ENCODE data around the gene NDUFS1.
"Not testable (repeated sequence)": the region's sequence is repeated elsewhere in the genome, so short reads cannot be mapped to it uniquely, and the experiment has no call there.

NDUFS1 gene

GRCh38 chr2:206098872-206099271 lies 60.4 kb downstream of the NDUFS1 start:
- DNase-seq (ENCODE audit: low read depth in 2 of 2): not testable (repeated sequence)

DNA sequence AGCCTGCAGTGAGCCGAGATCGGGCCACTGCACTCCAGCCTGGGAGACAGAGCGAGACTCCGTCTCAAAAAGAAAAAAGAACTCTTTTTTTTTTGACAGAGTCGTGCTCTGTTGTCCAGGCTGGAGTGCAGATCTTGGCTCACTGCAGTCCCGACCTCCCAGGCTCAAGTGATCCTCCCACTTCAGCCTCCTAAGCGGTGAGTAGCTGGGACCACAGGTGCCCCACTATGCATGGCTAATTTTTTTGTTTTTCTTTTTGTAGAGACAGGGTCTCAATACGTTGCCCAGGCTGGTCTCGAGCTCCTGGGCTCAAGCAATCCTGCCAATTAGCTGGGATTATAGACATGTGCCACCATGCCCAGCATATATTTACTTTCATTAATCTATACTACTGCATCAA lies 60.8 kb downstream of the NDUFS1 start:
- no peak for DNase-seq (ENCODE audit: low read depth in 2 of 2)

- DNase-seq (ENCODE audit: low read depth in 2 of 2): no peak
Observed at GRCh38 chr2:206096876-206097275, 62.4 kb downstream of the NDUFS1 start.

DNA sequence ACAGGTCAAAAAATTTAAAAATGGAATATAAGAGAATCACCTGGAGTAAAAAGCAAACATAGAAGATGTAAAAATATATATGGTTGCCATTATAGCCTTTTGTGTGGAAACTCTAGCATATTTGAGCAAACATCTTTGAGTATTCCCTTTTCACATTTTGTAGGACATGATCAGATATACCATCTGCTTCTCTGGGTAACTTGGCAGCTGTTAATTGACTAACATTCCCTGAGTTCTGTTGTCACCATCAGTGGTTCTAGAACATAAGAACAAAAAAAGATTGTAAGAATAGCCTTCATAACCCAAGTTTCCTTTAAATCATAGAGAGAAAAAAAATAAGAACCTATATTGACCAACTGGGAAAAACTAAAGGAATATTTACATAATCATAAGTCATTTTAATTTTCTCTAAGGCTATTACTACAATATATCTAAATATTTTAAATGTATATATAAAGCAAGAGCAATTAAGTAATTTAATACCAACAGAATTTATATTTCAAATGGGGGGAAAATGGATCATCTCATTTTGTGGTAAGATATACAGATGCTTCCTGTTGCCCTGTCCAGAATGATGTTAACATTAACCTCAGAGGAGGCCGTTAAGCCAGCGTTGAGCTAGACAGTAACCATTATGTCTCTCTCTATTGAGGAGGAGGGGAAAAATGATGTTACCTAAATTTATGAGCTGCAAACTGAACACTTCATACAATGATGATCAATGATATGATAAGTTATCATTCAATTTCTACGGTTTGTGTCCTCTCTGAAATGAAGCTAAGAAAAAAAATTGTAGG lies 63.5 kb downstream of the NDUFS1 start:
- no peak for DNase-seq (ENCODE audit: low read depth in 2 of 2)

- no peak for DNase-seq (ENCODE audit: low read depth in 2 of 2)
Observed at GRCh38 chr2:206092297-206092696, 66.9 kb downstream of the NDUFS1 start.

GRCh38 chr2:206088248-206088647 lies 71.0 kb downstream of the NDUFS1 start:
- no peak for DNase-seq (ENCODE audit: low read depth in 2 of 2)

GRCh38 chr2:206086716-206087350 lies 72.4 kb downstream of the NDUFS1 start:
- no peak for DNase-seq (ENCODE audit: low read depth in 2 of 2)

DNA sequence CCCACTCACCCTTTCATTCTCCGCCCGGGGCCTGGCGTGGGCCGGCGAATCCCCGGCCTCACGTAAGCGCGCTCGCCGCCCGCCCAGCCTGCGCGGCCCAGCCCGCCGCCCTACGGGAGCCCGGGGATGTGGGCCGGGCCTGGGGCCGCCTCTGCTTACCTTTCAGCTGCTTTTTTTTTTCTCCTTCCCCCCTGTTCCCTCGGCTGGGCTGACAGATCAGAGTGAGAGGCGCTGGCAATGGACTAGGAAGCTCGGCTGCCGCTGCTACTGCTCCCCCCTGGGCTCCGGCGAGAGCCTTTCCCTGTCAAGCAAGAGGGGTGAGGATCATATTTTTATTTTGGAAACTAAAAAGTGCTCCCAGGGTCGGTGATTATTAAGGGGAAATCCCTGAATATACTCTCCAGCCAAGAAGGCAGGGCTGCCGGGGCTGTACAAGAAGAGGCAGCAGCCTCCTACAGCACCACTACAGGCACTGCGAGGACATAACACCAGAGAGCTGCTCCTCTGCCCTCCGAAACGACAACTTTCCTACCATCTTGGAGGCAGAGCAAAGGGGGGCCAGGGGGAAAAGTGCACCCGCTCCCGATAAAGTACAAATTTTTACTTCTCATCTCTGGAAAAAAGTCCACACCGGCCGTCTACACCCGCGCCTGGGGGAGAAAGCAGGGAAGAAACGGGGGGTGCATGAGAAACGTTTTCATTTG lies 73.3 kb downstream of the NDUFS1 start, which contains the start of gene INO80D:
Gene INO80D (minus strand): TSS at position 433 of the 704 bp plus-strand sequence. CDS start 23,158 bp downstream, outside the sequence.
- peak; percentile 65 to 71 for DNase-seq (ENCODE audit: low read depth in 2 of 2)

- peak; percentile 6 to 26 for DNase-seq (ENCODE audit: low read depth in 2 of 2)
Observed at GRCh38 chr2:206084870-206085741, 74.1 kb downstream of the NDUFS1 start.

- no peak for DNase-seq (ENCODE audit: low read depth in 2 of 2)
Observed at GRCh38 chr2:206084439-206084869, 74.8 kb downstream of the NDUFS1 start.

GRCh38 chr2:206083602-206084438 lies 75.4 kb downstream of the NDUFS1 start:
- no peak for DNase-seq (ENCODE audit: low read depth in 2 of 2)

- no peak for DNase-seq (ENCODE audit: low read depth in 2 of 2)
Observed at GRCh38 chr2:206082298-206082843, 76.9 kb downstream of the NDUFS1 start.

DNA sequence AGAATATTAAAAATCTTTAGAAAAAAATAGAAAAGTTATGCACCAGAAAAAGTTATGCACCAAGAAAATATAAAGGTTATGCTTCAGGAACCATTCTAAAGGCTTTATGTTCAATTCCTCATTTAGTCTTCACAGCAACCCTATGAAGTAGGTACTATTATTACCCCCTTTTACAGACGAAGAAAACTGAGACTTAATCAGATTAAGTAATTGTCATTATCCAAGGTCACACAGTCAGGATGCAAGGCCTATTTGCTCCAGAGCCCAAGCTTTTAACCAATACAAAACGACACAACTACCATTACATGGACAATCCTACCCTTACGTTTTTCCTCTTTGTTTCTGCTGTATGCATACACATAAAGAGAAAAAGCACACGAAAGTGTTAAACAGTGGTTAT lies 78.3 kb downstream of the NDUFS1 start:
- DNase-seq (ENCODE audit: low read depth in 2 of 2): no peak

DNA sequence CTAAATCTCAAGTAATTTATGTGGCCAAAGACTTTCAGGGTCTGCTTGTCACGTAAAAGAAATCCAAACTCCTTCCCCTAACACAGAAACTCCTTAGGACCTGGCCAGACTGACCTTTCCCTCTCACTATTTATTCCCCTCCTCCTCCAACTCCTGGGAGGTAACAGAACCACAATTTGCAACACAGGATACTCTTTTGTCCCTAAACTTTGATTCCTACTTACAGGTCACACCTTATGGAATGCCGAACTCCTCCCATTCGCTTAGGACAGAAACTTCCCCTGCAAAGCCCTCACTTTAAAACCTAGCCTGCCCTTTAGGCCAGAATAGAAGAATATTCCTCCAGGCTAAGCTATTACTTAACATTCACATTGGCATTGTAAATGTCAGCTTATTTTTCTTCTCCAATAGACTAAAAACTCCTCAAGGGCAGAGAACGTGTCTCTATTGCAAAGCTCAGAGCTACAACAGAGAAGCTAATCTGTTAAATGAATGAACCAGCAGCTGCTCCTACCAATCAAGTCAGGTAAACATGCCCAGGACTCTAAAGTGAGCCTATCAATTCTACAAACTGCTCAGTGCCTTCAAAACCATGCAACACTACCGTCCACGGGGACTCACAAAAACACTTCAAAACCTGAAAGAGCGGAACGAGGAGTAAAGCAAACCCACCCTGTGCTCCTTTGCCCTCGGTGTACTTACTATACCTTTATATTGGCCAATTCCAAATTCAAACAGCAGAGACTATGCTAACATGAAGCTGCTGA lies 79.4 kb downstream of the NDUFS1 start:
- DNase-seq (ENCODE audit: low read depth in 2 of 2): no peak

GRCh38 chr2:206077879-206078278 lies 81.4 kb downstream of the NDUFS1 start:
- not testable (repeated sequence) for DNase-seq (ENCODE audit: low read depth in 2 of 2)

- DNase-seq (ENCODE audit: low read depth in 2 of 2): no peak
Observed at GRCh38 chr2:206075113-206075512, 84.1 kb downstream of the NDUFS1 start.

DNA sequence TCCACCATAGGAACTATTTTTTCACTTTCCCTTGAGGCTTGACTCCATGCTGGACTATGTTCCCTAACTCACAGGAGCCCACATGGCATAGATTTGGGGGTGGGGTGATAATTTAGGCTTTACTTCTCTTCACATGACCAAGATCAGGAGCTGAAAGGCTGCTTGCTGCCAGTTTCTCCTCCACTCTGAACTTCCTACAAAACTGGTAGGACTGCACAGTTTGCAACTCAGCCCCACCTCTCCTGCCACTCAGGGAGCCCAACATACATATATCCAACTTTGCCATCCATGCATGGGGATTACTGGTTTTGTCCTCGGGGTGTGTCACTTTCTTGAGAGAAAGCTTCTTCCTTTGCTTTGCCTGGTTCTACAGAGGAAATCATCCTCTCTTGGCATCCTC lies 87.4 kb downstream of the NDUFS1 start:
- no peak for DNase-seq (ENCODE audit: low read depth in 2 of 2)

GRCh38 chr2:206069417-206069816 lies 89.8 kb downstream of the NDUFS1 start:
- DNase-seq (ENCODE audit: low read depth in 2 of 2): no peak

- DNase-seq (ENCODE audit: low read depth in 2 of 2): no peak
Observed at GRCh38 chr2:206068207-206068606, 91.0 kb downstream of the NDUFS1 start.

Measured in stimulated activated CD8-positive, alpha-beta memory T cell treated with anti-CD3 and anti-CD28 coated beads, Interleukin-15, amount 100 ng/mL, for 48 hours (primary cell).